ENCODE results near the gene OR51L1.
"Not testable (repeated sequence)": the region's sequence is repeated elsewhere in the genome, so short reads cannot be mapped to it uniquely, and the experiment has no call there.

OR51L1 gene, protein sequence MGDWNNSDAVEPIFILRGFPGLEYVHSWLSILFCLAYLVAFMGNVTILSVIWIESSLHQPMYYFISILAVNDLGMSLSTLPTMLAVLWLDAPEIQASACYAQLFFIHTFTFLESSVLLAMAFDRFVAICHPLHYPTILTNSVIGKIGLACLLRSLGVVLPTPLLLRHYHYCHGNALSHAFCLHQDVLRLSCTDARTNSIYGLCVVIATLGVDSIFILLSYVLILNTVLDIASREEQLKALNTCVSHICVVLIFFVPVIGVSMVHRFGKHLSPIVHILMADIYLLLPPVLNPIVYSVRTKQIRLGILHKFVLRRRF

DNA sequence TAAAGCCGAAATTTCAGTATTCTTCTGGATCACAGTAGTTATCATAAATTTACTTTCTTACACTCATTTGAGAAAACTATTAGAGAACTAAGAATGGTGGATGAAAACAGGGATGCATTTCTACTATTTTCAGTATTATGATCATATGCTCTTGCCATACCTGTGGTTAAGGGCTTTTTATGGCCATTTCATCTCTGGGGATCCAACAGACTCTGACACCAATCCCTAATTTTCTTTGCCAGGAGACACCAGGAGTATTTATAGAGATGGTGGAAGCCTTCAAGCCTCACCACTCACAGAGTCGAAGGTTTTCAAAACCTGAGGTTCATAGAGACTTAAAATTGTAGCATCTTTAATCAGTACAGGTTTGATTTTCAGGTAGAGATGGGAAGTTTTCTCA is at the start of gene OR51L1:
Gene OR51L1, plus strand, starts transcription at position 301 of the 400 bp plus-strand sequence. CDS start 4,132 bp downstream, outside the sequence.
- no peak for DNase-seq (ENCODE audit: low read depth)

DNA sequence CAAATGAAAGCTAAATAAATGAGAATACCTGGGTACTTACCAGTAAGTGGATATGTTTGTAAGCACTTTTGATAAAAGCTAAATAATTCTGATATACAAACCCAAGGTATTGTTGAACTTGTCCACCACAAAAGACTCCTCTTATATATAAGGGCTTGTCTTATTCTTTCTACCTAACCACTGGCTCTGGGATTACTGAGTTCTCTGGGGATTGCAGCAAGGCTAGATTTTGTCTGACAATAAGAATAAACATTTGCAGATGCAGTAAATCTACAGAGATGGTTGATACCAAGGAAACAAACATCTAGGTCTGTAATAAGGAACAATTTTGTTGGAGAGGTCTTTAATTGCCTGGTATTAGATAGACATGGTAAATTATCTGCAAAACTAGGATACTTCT is 47.1 kb upstream of the OR51L1 start, which contains the start of gene OR51A4:
Gene OR51A4, minus strand, starts transcription at position 101 of the 400 bp plus-strand sequence. CDS start 505 bp downstream, outside the sequence.
- DNase-seq (ENCODE audit: low read depth), result no peak

DNA sequence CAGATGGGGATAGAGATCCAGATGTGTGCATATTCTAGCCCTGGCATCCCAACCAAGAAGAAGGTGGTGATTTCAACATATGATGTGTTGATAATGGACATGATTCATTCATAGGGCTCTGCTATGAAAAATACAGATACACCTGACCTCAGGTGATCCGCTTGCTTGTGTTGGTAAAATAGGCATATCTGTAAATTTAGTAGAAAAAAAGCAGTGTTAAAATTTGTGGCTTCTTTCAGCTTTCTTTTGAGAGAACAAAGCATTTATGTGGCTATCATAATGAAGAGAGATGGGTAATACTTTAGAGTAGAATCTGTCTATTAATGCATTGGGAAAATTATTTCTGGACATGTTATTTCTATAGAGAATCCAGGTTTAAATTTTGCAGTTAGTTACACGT is 39.0 kb upstream of the OR51L1 start, which contains the start of gene OR51A2:
Gene OR51A2, minus strand, starts transcription at position 101 of the 400 bp plus-strand sequence. Its CDS starts 0 bp downstream, at position 101.
- not testable (repeated sequence) for DNase-seq (ENCODE audit: low read depth)

DNA sequence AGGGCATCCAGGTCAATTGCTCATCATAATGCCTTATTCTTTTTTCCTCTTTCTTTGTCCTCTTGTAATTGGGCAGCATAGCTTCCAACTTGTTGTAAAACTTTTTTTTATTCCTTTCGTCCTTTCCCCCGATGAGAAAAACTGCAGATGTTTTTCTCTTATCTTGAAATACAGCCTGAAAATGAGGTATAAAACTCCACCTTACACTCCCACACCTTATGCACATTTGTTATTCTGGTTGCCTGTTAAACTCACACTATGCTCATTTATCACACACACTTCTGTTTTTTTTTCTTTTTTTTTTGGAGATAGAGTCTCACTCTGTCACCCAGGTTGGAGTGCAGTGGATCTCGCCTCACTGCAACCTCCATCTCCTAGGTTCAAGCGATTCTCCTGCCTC is 37.3 kb upstream of the OR51L1 start:
- DNase-seq (ENCODE audit: low read depth), result no peak

DNA sequence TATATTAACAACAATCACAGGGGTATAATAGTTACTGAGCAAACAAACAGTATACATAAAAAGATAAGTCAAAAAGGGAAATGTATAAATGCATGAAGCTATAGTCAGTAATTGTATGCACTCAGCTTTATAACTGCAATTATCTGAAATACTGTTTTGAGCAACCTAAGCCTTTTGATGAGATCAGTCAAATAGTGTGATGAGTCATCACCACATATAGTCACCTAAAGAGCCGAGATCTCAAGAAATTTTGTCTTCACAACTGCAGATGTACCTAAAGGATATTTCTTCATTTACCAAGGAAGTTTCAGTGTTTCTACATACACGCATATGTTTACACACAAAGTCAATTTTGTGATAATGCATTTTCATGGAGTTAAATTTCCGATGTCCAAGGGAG is 33.8 kb upstream of the OR51L1 start:
- no peak for DNase-seq (ENCODE audit: low read depth)

DNA sequence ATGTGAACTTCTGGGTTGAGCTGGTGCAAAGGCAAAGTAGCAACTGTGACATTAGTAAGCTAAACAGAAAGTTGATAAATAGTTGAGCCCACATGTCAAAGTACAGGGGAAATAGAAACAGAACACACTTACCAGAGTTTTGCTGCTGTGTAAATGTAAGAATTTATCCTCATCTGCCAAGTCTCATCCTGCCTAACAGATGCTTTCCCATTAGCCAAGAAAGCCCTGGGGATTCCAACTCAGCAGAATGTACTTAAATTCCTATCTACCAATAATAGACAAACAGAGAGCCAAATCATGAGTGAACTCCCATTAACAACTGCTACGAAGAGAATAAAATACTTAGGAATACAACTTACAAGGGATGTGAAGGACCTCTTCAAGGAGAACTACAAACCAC is 31.8 kb upstream of the OR51L1 start:
- no peak for DNase-seq (ENCODE audit: low read depth)

DNA sequence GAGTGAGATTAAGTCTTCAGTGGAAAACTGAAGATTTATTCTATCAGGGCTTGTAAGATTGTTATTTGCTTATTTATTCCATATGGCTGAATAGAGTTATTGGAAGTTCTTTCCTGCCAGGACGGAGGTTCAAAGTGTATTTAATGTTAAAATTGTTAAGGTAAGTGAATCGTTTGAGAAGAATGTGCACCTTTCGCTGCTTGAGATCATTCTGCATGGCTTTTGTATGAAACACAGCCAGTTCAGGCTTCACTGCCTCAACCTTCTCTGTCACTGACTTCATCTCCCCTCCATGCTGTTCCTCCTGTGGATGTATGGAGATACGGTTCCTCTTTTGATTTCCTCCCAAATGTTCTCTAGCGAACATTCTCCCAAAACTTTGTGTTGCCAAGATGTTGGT is 19.2 kb upstream of the OR51L1 start:
- no peak for DNase-seq (ENCODE audit: low read depth)

DNA sequence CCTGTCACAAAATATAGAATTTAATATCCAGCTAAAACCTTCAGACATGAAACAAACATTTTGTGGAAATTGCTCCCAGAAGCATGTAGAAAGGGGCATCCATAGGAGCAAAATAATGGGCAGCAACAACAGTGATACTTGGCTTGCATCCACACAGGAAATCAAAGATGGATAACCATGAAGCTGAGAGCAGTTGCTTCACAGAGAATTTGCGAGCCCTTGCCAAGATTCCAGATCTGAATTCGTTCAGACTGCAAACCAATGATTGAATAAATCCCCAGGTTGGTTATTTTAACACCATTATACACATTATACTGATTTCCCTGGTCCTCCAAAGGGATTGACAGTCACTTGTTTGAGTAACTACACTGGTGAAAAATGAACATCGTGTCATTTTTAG is 15.6 kb upstream of the OR51L1 start:
- no peak for DNase-seq (ENCODE audit: low read depth)

DNA sequence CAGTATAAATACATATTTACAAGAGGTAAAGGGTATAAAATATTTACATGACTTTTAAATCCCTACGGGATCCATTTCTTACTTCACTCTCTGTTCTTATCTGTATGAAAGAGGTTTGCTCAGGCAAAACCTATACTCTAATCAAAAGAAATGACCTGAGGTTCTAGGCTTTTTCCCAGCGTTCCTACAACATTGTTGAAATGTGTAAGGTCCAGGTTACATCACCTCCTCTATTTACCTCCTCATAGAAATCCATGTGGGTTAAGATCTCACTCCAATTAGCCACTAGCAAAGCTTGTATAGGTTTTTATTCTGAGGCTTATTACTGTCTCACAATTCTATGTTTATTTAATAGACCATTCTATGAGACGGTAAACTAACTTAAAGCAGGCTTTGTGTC is 12.0 kb upstream of the OR51L1 start:
- no peak for DNase-seq (ENCODE audit: low read depth)

DNA sequence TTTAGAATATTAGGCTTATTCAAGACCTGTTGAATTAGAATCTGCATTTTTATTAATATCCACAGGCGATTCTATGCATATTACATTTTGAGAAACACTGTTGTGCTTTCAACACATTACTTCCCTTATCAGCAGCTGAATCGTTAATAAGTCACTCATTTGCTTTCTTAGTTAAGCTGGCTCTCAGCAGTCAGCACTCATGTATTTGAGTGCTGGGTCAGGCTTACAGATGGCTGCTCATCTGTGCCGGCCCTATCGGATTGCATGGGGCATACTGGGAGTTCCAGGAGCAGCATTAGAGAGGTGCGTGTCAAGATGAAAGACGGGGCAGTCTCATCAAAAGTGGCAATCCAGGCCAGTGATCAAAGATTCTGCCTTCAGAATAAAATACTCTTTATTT is 10.8 kb upstream of the OR51L1 start:
- no peak for DNase-seq (ENCODE audit: low read depth)

DNA sequence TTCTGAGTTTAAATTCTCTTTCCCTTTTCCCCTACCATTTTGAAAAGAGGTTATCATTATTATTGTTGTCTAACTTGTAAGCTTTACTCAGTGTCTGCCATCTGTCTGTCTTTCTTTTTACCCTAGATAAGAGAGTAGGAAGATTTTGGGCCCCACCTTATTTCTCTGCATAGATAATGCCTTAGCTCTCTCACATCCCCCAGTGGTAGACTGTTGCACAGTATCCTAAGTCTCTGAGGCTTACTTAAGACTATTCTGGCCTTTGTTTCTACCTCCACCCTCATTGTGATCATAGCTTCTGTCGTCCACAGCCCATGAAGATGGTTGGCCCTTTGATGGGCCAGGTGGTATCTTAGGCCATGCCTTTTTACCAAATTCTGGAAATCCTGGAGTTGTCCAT is 3.6 kb upstream of the OR51L1 start:
- no peak for DNase-seq (ENCODE audit: low read depth)

DNA sequence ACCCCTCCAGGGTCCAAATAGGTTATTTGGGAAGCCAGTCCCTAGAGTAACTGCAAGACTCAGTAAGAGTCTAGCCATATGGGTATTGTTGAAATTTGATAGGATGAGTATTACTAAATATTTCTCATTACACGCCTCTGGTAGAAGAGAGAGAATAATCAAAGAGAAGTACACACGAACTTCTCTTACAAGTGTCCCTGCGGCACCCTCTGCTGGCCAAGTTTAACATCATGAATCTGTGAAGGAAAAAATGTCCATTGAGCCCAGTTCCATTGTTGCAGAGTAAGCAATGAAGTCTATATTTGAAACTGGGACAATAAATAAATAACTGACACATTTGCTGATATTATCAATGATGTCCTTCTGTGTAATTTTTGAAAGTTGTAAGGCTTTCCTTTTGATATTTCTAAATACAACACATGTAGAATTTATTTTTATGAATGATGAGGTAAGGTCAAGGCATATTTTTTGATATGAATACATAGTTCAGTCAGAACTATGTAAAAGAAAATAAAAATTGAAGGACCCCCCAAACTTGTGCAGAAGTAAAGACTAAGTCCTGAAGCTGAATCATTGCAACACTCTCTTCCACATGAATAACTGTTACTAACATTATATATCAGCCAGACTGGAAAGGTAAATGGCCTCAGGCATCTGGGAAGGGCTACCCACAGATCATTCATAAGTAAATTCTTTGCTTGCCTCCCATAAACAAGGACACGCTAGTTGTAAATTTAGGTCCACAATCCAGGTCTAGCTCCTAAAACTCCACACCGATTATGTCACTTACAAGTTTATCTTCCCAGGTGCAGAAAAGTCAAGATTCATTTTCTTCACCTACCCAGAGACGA is 10.0 kb downstream of the OR51L1 start:
- peak; percentile 13 for DNase-seq (ENCODE audit: low read depth)

DNA sequence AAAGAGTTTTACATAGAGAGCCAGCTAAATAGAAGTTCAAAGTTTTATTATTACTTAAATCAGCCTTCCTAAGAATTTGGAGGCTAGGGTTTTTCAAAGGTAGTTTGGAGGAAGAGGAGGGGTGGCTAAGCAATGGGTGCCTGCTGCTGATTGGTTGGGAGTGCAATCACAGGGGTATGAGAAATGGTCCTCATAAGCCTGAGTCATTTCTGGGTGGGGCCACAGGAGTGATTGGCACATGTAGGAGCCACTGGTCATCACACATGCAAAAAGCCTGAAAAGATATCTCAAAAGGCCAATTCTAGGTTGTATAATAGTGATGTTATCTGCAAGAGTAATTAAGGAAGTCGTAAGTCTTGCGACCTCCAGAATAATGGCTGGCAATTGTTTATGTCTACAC is 12.9 kb downstream of the OR51L1 start:
- no peak for DNase-seq (ENCODE audit: low read depth)

DNA sequence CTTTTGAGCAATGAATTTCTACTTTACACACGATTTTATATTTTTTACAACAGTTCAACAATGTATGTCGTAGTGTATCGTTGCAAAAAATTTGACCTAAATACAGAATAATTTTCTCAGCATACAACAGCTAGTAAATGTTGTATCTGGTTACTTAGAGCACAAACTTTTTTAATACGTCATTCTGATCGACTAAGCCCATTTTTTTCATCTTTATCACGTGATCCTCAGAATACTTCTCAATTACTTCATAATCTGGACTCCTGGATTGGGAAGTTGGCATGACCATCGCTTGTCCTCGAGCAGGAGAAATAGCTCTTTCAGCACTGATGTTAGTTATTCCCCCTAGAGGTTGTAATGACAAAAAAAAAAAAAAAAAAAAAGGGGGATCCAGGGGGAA is 16.6 kb downstream of the OR51L1 start:
- no peak for DNase-seq (ENCODE audit: low read depth)

DNA sequence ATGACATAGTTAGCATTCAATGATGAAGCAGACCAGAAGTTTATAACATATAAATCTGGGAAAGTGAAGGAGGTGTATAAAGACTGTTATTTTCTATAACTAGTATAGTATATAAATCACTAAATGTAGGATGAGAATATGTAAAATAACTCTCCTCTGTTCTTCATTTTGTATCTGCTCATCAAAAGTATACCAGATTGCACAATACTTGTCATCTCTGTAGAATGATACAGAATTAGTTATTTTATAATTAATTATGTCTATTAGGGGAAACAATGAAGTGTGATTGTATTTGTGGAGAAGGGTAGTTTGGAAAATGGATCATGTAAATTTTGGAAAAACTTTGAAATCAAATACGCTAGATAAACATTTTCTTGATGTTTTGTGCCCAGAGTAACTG is 18.4 kb downstream of the OR51L1 start:
- no peak for DNase-seq (ENCODE audit: low read depth)

DNA sequence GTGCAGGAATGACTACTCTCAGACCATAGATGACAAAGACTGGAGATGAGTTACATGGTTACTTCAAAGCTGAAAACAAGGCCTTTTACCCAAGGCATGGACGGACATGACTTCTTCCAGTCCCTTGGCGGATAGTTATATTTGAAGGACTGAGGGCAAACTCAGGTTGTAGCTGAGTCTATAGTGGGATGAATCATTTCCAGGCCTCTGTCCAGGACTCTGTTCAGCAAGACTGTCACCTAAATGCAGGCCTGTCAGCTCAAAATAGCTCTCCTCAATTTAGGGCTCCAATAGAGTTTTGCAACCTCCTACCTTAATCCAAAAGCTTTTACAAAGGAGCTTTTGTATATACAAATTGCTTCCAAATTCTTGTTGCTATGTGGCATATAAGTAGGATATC is 27.3 kb downstream of the OR51L1 start:
- no peak for DNase-seq (ENCODE audit: low read depth)

DNA sequence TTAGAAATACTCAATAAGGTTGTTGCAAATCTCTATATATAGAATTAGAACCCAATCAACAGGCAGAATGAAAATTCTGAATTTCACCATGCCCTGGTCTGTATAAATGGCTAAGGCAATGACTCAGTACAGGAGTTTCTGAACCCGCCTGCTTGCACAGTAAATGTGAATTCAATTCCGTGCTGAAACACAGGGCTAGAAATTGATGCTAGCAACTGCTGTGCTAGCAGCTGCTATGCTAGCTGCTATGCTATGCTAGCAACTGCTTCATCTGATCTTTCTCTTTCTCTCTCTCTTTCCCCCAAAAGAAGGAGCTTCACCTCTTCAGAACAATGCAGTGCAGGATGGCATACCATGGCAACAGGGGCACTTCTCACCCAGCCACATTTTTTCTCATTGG is 42.0 kb downstream of the OR51L1 start:
- no peak for DNase-seq (ENCODE audit: low read depth)

DNA sequence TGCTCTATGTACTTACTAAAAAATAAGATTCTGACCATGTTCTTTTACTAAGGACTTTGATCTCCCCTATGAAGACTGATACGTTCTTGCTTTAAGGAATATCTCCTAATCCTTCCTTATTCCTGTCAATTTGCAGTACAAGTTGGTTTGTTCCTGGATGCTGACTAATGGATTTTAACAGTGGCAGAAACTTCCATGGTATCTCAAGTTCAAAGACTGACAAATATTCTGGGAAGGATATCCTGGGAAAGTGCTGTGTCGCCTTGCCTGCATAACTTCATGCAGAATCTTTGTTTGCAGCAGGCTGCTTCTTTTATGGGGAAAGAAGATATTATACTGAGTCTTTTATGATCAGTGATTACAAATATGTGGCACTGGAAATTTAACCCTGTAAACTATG is 43.3 kb downstream of the OR51L1 start:
- no peak for DNase-seq (ENCODE audit: low read depth)

DNA sequence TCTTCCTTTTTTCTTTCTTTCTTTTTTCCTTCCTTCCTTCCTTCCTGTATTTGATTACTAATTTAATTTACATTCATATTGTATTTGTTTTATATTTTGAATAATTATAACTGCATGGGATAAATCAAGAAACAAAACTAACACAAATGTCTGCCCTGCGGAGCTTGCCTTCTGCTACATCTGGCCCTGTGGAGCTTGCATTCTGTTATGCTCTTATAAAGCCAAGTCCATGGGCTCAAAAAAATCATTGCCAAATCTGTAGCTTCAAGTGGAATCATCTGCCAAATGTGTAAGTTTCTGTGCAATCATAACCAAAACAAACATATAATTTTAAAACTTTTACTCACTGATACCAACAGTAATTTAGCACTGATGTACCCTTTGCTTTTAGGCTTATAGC is 43.7 kb downstream of the OR51L1 start:
- no peak for DNase-seq (ENCODE audit: low read depth)

DNA sequence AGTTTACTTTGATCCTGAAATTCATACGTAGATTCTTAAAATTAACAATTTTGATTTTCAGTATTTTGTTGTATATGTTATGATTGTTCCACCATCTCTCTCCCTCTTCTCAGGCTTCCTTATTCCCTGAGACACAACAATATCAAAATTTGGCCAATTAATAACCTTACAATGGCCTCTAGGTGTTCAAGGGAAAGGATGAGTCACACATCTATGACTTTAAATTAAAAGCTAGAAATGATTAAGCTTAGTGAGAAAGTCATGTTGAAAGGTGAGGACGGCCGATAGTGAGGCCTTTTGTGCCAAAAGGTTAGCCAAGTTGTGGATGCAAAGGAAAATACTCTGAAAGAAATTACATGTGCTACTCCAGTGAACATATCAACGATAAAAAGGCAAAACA is 46.2 kb downstream of the OR51L1 start:
- DNase-seq (ENCODE audit: low read depth), result no peak

DNA sequence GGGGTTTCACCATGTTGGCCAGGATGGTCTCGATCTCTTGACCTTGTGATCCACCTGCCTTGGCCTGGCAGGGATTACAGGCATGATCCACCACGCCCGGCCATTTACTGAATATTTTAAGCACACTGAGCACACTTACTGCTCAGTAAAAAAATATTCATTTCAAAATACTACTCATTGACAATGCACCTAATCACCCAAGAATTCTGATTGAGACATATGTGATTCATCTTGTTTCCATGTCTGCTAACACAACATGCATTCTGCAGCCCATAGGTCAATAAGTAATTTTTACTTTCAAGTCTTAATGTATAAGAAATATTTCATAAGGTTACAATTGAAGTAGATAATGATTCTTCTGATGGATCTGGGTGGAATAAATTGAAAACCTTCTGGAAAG is 47.4 kb downstream of the OR51L1 start:
- DNase-seq (ENCODE audit: low read depth), result no peak

DNA sequence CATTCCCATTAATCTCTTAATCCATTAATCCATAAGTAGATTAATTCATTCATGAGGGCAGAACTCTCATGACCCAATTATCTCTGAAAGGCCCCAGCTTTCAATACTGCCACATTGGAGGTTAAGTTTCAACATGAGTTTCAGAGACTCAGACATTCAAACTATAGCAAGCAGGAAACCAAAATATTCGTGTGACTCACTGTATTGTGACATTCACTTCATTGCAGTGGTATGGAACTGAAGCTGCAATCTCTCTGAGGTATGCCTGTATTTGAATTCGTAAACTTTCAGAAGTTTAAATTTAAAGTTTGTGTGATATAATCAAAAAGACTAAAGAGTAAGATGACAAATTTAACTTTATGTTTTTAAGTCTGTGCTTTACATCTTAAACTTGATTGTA is 48.7 kb downstream of the OR51L1 start:
- peak; percentile 22 for DNase-seq (ENCODE audit: low read depth)

DNA sequence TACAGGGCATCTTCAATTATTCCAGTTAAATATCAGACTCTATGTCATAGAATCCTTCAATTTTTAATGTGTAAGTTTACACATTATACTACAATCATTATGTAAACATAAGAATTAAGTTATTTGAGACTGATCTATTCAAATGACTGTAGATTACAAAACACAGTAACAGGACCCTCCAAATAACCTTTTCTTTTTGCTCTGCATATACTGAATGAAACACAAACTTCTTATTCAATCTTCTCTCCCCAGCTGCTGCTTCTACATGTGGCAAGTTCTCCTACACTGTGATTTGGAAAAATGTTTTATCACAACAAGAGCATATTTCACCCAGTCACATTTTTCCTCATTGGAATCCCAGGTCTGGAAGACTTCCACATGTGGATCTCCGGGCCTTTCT is 51.6 kb downstream of the OR51L1 start, which contains the start of gene OR52J3:
Gene OR52J3, plus strand, starts transcription at position 301 of the 400 bp plus-strand sequence. Its CDS starts 0 bp downstream, at position 301.
- no peak for DNase-seq (ENCODE audit: low read depth)

Data from non-pigmented ciliary epithelial cell (primary cell).